ENCODE results near the gene CFAP91. TPM values are rescaled to one million over a fixed set of nuclear protein-coding genes. Genes with fewer than 3 reads are reported as not detected.
A peak's percentile ranks its signal among the peaks of the same experiment; 100 is the strongest.
"Not testable (repeated sequence)": the region's sequence is repeated elsewhere in the genome, so short reads cannot be mapped to it uniquely, and the experiment has no call there.

Gene CFAP91
- polyA plus RNA-seq, 2 donors = 0.44 to 0.45 TPM

- H3K4me1 ChIP-seq (ENCODE audit: control insufficient read depth in 2 of 2, insufficient read depth in 2 of 2, low read length in 1 of 2) = no peaks in the 10 kb centered on the region
- WGBS, 2 donors = 8% methylated on average over 6 of the region's 6 CpGs
- no peaks in the 10 kb centered on the region for H3K9me3 ChIP-seq (ENCODE audit: control insufficient read depth in 2 of 2, insufficient read depth in 1 of 2, low read depth in 1 of 2, low read length in 1 of 2)
- peaks cover 0 to 5% of the 10 kb centered on the region in 2 donors for H3K36me3 ChIP-seq (ENCODE audit: control insufficient read depth in 2 of 2, insufficient read depth in 2 of 2, low read length in 1 of 2)
- H3K27ac ChIP-seq (ENCODE audit: low read depth in 2 of 2, low read length in 1 of 2) = peak overlapping the region; percentile 91 to 93
- H3K4me3 ChIP-seq (ENCODE audit: low read depth in 1 of 2, low read length in 2 of 2) = peak overlapping the region; percentile 71 to 73
- no peaks in the 10 kb centered on the region for H3K27me3 ChIP-seq (ENCODE audit: control insufficient read depth in 1 of 2, insufficient read depth in 2 of 2, low read length in 2 of 2)
These were observed 25.2 kb upstream of the CFAP91 start for GRCh38 chr3:119677641-119677934.

GRCh38 chr3:119678209-119678608, 24.6 kb upstream of the CFAP91 start:
- H3K27ac ChIP-seq (ENCODE audit: low read depth in 2 of 2, low read length in 1 of 2) = not testable (repeated sequence)

GRCh38 chr3:119679874-119680273, 22.9 kb upstream of the CFAP91 start:
- Histone ChIP-seq H3K9me3 (ENCODE audit: control insufficient read depth in 2 of 2, insufficient read depth in 1 of 2, low read depth in 1 of 2, low read length in 1 of 2) (no peaks in the 10 kb centered on the region), H3K4me1 (ENCODE audit: control insufficient read depth in 2 of 2, insufficient read depth in 2 of 2, low read length in 1 of 2) (no peaks in the 10 kb centered on the region), H3K27me3 (ENCODE audit: control insufficient read depth in 1 of 2, insufficient read depth in 2 of 2, low read length in 2 of 2) (no peaks in the 10 kb centered on the region), H3K4me3 (ENCODE audit: low read depth in 1 of 2, low read length in 2 of 2) (no peak overlapping the region), H3K36me3 (ENCODE audit: control insufficient read depth in 2 of 2, insufficient read depth in 2 of 2, low read length in 1 of 2) (no peaks in the 10 kb centered on the region), H3K27ac (ENCODE audit: low read depth in 2 of 2, low read length in 1 of 2) (no peak overlapping the region)

More at GRCh38 chr3:119678209-119678608, 24.6 kb upstream of the CFAP91 start:
- 97 to 98% methylated on average over 10 of the region's 10 CpGs for WGBS, 2 donors
- not testable (repeated sequence) for H3K4me1 ChIP-seq (ENCODE audit: control insufficient read depth in 2 of 2, insufficient read depth in 2 of 2, low read length in 1 of 2); H3K36me3 ChIP-seq (ENCODE audit: control insufficient read depth in 2 of 2, insufficient read depth in 2 of 2, low read length in 1 of 2); H3K4me3 ChIP-seq (ENCODE audit: low read depth in 1 of 2, low read length in 2 of 2); H3K9me3 ChIP-seq (ENCODE audit: control insufficient read depth in 2 of 2, insufficient read depth in 1 of 2, low read depth in 1 of 2, low read length in 1 of 2); H3K27me3 ChIP-seq (ENCODE audit: control insufficient read depth in 1 of 2, insufficient read depth in 2 of 2, low read length in 2 of 2)

GRCh38 chr3:119681279-119681678, 21.5 kb upstream of the CFAP91 start:
- 60 to 66% methylated on average over 1 of the region's 1 CpG for whole genome bisulfite sequencing, 2 donors
- H3K27me3 ChIP-seq (ENCODE audit: control insufficient read depth in 1 of 2, insufficient read depth in 2 of 2, low read length in 2 of 2) = no peaks in the 10 kb centered on the region

GRCh38 chr3:119683421-119683820, 19.4 kb upstream of the CFAP91 start:
- 27 to 32% methylated on average over 1 of the region's 1 CpG for WGBS, 2 donors
- H3K9me3 ChIP-seq (ENCODE audit: control insufficient read depth in 2 of 2, insufficient read depth in 1 of 2, low read depth in 1 of 2, low read length in 1 of 2) = no peaks in the 10 kb centered on the region
- no peaks in the 10 kb centered on the region for H3K27me3 ChIP-seq (ENCODE audit: control insufficient read depth in 1 of 2, insufficient read depth in 2 of 2, low read length in 2 of 2)
- no peaks in the 10 kb centered on the region for H3K4me1 ChIP-seq (ENCODE audit: control insufficient read depth in 2 of 2, insufficient read depth in 2 of 2, low read length in 1 of 2)
- H3K27ac ChIP-seq (ENCODE audit: low read depth in 2 of 2, low read length in 1 of 2) = no peak overlapping the region
- no peak overlapping the region for H3K4me3 ChIP-seq (ENCODE audit: low read depth in 1 of 2, low read length in 2 of 2)
- no peaks in the 10 kb centered on the region for H3K36me3 ChIP-seq (ENCODE audit: control insufficient read depth in 2 of 2, insufficient read depth in 2 of 2, low read length in 1 of 2)

More at GRCh38 chr3:119681279-119681678, 21.5 kb upstream of the CFAP91 start:
- Histone ChIP-seq H3K4me3 (ENCODE audit: low read depth in 1 of 2, low read length in 2 of 2) (no peak overlapping the region), H3K36me3 (ENCODE audit: control insufficient read depth in 2 of 2, insufficient read depth in 2 of 2, low read length in 1 of 2) (no peaks in the 10 kb centered on the region), H3K4me1 (ENCODE audit: control insufficient read depth in 2 of 2, insufficient read depth in 2 of 2, low read length in 1 of 2) (no peaks in the 10 kb centered on the region), H3K27ac (ENCODE audit: low read depth in 2 of 2, low read length in 1 of 2) (no peak overlapping the region), H3K9me3 (ENCODE audit: control insufficient read depth in 2 of 2, insufficient read depth in 1 of 2, low read depth in 1 of 2, low read length in 1 of 2) (no peaks in the 10 kb centered on the region)

- no peak overlapping the region for H3K27ac ChIP-seq (ENCODE audit: low read depth in 2 of 2, low read length in 1 of 2)
- no peaks in the 10 kb centered on the region for H3K4me1 ChIP-seq (ENCODE audit: control insufficient read depth in 2 of 2, insufficient read depth in 2 of 2, low read length in 1 of 2)
- H3K27me3 ChIP-seq (ENCODE audit: control insufficient read depth in 1 of 2, insufficient read depth in 2 of 2, low read length in 2 of 2) = no peaks in the 10 kb centered on the region
- no peaks in the 10 kb centered on the region for H3K36me3 ChIP-seq (ENCODE audit: control insufficient read depth in 2 of 2, insufficient read depth in 2 of 2, low read length in 1 of 2)
- H3K9me3 ChIP-seq (ENCODE audit: control insufficient read depth in 2 of 2, insufficient read depth in 1 of 2, low read depth in 1 of 2, low read length in 1 of 2) = no peaks in the 10 kb centered on the region
- WGBS, 2 donors = 51 to 53% methylated on average over 4 of the region's 4 CpGs
- H3K4me3 ChIP-seq (ENCODE audit: low read depth in 1 of 2, low read length in 2 of 2) = no peak overlapping the region
These were observed 12.7 kb upstream of the CFAP91 start for GRCh38 chr3:119690043-119690656.

GRCh38 chr3:119695480-119695879, 7.3 kb upstream of the CFAP91 start:
- no peaks in the 10 kb centered on the region for H3K27me3 ChIP-seq (ENCODE audit: control insufficient read depth in 1 of 2, insufficient read depth in 2 of 2, low read length in 2 of 2)
- no peaks in the 10 kb centered on the region for H3K4me1 ChIP-seq (ENCODE audit: control insufficient read depth in 2 of 2, insufficient read depth in 2 of 2, low read length in 1 of 2)
- 89 to 90% methylated on average over 2 of the region's 2 CpGs for WGBS, 2 donors
- no peak overlapping the region for H3K4me3 ChIP-seq (ENCODE audit: low read depth in 1 of 2, low read length in 2 of 2)
- no peaks in the 10 kb centered on the region for H3K36me3 ChIP-seq (ENCODE audit: control insufficient read depth in 2 of 2, insufficient read depth in 2 of 2, low read length in 1 of 2)
- no peak overlapping the region for H3K27ac ChIP-seq (ENCODE audit: low read depth in 2 of 2, low read length in 1 of 2)
- no peaks in the 10 kb centered on the region for H3K9me3 ChIP-seq (ENCODE audit: control insufficient read depth in 2 of 2, insufficient read depth in 1 of 2, low read depth in 1 of 2, low read length in 1 of 2)

- Histone ChIP-seq H3K27me3 (ENCODE audit: control insufficient read depth in 1 of 2, insufficient read depth in 2 of 2, low read length in 2 of 2) (no peaks in the 10 kb centered on the region), H3K4me3 (ENCODE audit: low read depth in 1 of 2, low read length in 2 of 2) (no peak overlapping the region), H3K27ac (ENCODE audit: low read depth in 2 of 2, low read length in 1 of 2) (no peak overlapping the region), H3K36me3 (ENCODE audit: control insufficient read depth in 2 of 2, insufficient read depth in 2 of 2, low read length in 1 of 2) (no peaks in the 10 kb centered on the region), H3K4me1 (ENCODE audit: control insufficient read depth in 2 of 2, insufficient read depth in 2 of 2, low read length in 1 of 2) (no peaks in the 10 kb centered on the region), H3K9me3 (ENCODE audit: control insufficient read depth in 2 of 2, insufficient read depth in 1 of 2, low read depth in 1 of 2, low read length in 1 of 2) (no peaks in the 10 kb centered on the region)
- 79 to 84% methylated on average over 5 of the region's 5 CpGs for WGBS, 2 donors
These were observed 5.4 kb upstream of the CFAP91 start for GRCh38 chr3:119697394-119697793.

- Histone ChIP-seq H3K27ac (ENCODE audit: low read depth in 2 of 2, low read length in 1 of 2) (no peak overlapping the region), H3K9me3 (ENCODE audit: control insufficient read depth in 2 of 2, insufficient read depth in 1 of 2, low read depth in 1 of 2, low read length in 1 of 2) (no peaks in the 10 kb centered on the region), H3K4me3 (ENCODE audit: low read depth in 1 of 2, low read length in 2 of 2) (no peak overlapping the region), H3K27me3 (ENCODE audit: control insufficient read depth in 1 of 2, insufficient read depth in 2 of 2, low read length in 2 of 2) (no peaks in the 10 kb centered on the region), H3K36me3 (ENCODE audit: control insufficient read depth in 2 of 2, insufficient read depth in 2 of 2, low read length in 1 of 2) (no peaks in the 10 kb centered on the region), H3K4me1 (ENCODE audit: control insufficient read depth in 2 of 2, insufficient read depth in 2 of 2, low read length in 1 of 2) (peaks cover 2 to 3% of the 10 kb centered on the region in 2 donors)
- WGBS, 2 donors = 76 to 78% methylated on average over 4 of the region's 4 CpGs
These were observed 2.4 kb upstream of the CFAP91 start for GRCh38 chr3:119700269-119700919.
